ENCODE measurements around the gene ENKUR.

Gene ENKUR, protein sequence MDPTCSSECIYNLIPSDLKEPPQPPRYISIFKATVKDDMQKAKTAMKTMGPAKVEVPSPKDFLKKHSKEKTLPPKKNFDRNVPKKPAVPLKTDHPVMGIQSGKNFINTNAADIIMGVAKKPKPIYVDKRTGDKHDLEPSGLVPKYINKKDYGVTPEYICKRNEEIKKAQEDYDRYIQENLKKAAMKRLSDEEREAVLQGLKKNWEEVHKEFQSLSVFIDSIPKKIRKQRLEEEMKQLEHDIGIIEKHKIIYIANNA

DNA sequence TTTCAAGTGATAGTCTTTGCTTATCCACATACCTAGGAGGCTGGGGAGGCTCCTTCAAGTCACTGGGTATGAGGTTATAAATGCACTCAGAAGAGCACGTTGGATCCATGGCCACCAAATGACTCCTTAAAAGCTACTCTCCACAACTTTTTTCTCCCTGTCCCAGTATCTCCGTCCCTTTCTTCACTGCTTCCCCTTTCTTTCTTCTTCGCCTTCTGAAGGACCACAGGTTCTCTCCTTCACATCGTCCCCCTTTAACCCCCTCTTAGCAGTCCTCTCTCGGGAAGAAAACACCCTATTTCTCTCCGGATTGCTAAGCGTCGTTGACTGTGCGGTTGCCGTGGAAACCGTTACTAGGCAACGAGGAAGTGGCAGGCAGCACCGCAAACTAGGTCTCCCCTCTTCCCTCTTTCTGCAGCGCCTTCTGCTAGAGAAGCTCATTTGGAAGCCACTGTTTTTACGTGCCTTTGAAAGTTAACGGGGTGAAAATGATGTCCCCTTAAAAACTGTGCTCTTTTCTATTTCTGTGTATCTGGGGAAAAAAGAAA lies at the start of gene ENKUR:
Gene ENKUR (minus strand): TSS at position 331 of the 548 bp plus-strand sequence. CDS start 222 bp downstream, at position 109.
- peak; percentile 91 for DNase-seq

DNA sequence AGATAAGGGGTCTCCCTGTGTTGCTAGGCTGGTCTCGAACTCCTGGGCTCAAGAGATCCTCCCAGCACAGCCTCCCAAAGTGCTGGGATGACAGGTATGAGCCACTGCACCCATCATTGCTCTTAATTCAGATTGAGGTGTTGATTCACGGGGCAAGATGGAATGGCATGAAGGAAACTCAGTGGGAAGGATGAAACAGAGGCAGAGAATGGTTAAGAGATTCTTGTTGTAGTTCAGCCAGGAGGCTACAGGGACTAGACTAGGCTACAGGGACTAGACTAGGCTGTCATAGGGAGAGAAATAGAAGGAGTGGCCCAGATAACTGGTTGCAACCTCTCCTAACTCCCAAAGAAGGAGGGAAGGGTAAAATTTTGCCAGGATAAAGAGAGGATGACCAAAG lies 48.4 kb upstream of the ENKUR start:
- DNase-seq: no peak

DNA sequence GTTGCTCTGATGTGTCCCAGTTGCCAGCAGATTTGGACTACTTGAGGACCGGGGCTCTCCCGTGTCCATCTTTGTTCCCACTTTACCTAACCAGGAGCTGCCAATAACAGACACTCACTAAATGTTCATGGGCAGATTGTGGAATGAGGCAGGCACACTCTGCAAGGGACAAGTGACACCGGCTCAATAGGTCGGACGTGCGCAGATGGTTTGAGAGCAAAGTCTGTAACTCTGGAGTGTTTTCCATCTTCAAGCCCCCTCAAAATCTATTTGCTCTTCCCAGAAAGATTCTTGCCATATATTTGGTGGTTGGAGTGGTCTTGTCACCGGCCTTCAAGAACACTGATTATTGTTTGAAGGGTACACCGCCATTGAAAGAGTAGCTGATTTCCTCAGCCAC lies 47.7 kb upstream of the ENKUR start:
- no peak for DNase-seq

DNA sequence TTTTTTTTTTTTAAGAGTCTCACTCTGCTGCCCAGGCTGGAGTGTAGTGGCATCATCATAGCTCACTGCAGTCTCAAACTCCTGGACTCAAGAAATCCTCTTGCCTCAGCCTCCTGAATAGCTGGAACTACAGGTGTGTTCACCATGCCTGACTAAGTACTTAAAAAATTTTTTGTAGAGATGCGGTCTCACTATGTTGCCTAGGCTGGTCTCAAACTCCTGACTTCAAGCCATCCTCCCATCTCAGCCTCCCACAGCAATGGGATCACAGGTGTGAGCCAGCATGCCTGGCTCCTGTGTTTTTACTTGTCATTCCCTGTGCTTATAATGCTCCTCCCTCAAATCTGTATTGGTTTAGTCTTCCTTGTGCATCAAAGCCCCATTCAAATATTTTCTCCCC lies 47.2 kb upstream of the ENKUR start:
- no peak for DNase-seq

DNA sequence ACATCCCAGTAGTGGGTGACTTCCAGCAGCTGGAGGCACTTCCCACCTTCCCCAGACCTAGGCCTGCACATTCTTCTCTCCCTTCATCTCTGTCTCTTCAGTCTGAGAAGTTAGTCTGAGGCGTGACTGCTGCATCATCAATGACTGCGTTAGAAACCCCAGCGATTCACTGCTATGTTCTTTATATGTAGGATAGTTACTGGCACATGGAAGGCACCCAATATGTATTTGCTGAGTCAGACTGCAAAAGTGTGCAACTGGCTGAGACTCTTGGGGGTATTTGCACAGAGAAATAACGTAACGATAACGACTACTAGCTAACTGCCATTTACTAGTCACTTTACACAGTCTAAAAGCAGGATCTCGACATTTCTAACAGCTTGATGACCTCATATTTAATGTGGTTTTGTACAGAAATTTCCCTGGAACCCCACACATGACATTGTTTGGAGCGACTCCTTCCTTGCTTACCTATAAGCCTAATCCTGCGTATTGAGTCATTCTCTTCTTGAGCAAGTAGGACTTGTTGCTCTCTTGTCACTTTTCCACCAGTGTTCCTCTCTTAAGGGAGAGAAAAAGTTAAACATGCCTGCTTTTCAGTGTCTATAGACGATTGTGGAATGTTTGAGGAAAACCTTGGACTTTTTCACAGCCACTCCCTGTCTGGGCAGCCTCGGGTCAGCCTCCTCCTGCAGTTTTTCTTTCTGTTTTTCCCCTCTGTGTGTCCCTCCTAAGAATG lies 45.9 kb upstream of the ENKUR start:
- DNase-seq: no peak

DNA sequence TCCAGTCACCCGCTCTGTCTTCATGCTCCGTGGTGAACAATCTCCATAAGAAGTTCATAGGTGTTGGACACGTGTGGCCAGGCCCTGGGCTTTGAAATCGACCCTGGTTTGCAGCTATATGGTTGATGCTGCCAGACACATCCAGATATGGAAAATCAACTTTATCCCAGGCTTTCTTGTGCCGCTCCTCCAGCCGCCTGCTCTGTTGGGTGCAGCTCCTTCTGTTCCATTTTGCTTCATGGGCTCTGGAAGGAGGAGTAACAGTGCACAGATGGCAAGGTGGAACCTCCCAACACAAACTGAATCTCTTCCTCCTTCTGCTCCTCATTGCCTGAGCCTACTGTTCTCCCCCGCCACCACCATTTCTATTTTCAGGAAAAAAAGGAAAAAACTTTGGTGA lies 45.2 kb upstream of the ENKUR start:
- DNase-seq: no peak

DNA sequence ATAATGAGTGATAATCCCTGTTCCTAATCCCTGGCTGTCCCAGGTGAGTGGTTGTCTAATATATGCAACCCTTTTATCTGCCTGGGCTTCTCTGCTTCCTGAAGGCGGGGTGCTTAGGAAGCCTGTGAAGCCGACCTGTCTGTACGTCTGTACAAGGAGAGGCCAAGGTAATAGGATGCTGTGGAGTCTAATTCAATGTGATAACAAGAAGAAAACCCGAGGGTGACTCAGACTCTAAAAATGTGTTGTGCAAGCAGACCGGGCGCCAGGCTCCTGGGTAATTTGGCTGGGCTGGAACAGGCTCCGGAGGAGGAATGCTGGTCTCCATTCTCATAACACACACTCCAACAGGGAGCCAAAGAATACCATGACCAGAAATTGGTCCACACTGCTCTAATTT lies 44.0 kb upstream of the ENKUR start:
- no peak for DNase-seq

DNA sequence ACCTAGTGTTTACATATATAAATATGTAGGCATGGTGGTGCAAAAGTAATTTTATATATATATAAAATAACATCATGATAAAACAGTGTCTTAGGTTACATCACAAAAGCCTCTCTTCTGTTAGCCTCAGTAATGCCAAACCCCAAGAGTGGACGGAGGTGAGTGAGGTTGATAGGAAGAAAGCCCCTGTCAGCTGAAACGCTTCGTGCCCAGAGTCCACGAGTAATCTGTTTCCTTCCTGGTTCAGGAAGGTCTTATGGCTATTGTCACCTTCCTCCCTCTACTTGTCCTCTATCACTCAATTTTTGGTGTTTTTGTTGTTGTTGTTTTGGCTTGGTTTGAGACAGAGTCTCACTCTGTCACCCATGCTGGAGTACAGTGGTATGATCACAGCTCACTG lies 41.9 kb upstream of the ENKUR start:
- no peak for DNase-seq

DNA sequence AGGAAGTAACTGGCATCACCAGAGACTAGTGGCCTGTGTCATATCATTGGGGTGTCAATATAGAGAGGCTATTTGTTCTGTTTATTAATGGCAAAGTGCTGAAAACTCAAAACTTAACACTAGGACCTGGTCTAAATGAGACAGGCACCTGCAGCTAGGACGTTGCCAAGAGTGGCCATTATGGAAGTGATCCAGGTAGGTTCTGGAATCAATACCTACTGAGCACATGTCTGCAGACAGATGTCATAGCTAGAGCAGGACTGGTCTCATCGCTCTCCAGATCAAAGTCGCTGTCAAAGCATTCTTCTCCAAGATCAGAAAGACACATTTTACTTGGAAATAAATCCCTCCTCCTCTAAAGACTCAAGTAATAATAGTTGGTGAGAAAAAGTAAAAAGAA lies 40.8 kb upstream of the ENKUR start:
- DNase-seq: no peak

DNA sequence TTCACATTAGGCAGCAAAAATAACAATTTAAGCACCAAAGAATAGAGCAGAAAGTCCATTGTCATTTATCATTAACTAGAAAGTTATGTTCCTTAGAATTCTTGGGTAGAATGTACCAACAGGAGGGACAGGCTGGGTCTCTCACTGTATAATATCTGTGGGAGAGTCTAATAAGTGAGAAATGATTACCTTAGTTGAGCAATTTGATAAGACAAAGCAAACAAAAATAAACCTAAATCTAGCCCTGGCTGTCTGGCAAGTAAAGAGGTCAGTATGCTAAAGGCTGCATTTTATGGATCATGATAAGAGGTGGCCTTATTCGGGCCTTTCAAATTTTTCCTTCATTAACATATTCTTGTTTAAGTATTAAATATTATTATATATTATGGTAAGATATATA lies 36.1 kb upstream of the ENKUR start:
- DNase-seq: no peak

DNA sequence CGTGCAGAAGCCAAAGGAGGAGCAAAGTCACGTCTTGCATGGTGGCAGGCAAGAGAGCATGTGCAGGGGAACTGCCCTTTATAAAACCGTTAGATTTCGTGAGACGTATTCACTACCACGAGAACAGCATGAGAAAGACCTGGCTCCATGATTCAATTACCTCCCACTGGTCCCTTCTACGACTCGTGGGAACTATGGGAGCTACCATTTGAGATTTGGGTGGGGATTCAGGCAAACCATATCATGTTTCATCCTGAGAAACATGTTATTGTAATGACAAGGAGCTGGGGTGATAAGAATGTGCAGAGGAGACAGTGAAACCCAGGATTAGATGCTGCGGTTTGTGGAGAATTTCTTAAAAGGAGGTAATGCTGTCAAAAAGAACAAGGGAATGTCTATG lies 34.4 kb upstream of the ENKUR start:
- no peak for DNase-seq

DNA sequence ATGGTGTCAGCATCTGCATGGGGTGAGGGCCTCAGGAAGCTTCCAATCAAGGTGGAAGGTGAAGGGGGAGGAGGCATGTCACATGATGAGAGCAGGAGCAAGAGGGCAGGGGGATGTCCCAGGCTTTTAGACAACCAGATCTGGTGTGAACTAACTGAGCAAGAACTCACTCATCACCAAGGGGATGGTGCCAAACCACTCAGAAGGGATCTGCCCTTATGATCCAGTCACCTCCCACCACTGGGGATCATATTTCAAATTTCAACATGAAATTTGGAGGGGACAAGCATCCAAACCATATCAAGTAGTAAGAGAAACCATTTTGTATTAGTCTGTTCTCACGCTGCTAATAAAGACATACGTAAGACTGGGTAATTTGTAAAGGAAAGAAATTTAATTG lies 34.0 kb upstream of the ENKUR start:
- no peak for DNase-seq

DNA sequence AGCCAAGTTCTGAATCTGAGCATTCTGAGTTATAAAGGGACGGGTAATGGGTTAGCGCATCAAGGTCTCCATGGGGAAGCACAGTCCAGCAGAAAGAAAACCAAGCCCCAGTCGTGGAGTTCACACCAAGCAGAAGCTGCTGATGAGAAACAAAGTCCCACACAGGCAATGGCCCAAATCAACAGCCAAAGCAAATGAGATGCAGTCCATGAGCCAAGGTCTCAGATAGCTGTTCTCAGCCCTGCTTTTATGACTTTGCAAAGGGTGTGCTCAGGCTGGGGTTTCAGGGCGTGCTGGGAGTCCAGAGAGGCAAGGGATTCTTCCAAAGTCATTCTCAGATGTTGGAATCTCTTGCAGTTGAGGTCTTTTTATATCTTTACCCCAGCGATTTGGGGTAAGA lies 32.5 kb upstream of the ENKUR start:
- DNase-seq: no peak

DNA sequence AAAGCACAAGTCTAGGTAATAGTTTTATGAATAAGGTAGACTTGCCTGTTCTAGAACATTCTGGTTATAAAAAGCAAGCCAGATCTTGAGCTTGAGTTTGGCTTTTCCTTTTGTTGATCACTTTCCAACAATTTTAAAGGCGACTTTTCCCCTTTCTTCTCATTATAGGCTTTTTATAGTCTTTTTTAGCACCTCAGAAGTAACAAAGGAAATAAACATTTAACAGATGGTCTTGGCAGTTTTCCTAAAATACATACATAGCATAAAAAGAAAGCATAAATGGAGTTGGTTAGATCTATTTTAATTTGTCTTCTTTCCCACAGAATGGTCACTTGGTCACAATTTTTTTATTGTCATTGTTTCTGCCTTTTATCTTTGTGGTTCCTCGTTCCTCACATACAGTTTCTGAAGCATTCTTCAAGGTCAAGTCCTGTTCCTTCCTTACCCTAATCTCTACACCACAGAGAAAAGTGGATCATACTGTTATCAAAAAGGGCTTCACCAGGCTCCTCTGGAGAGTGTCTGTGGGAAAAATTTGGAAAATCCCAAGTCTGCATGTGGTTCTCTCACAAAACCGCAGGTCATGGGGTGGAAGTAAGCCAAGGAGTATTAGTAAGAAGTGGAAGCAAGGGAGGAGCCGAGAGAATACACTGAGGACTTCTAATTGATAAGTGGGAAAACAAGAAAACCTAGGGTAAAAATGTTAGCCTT lies 31.8 kb upstream of the ENKUR start:
- DNase-seq: no peak

DNA sequence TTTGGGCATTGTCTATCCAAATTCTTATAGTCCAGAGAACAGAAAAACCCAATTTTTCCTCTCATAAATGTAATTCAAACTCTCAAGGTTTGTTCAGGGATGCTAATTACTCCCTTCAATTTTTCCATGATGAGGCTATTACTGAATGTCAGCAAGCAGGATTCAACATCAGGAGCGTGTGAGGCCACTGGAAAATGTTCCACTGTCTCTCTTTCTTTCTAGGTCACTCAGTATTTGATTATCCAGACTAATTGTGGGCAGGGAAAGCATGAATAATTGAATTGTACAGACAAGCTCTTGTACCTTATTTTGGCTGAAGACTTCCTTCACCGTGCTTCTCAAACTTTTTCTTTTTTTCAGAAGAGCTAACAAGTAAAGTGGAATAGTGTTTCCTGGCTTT lies 31.1 kb upstream of the ENKUR start:
- DNase-seq: no peak

DNA sequence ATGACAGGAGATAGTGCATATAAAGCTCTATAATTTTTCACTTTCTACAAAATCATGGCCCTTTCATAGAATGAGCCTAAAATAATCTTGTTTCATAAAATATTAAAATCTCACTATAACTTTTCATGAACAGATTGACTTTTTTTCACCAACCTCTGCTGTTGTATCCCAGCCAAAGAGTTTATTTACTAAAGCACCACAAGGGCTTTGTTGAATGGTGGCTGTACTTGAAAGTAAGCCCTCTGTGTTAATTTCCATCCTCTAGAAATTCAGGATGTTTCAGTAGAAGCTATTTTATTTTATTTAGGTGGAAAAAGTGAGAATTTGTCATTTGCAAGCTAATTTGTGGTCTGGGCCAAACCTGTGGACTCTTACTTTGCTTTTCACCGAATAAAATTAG lies 30.7 kb upstream of the ENKUR start:
- no peak for DNase-seq

DNA sequence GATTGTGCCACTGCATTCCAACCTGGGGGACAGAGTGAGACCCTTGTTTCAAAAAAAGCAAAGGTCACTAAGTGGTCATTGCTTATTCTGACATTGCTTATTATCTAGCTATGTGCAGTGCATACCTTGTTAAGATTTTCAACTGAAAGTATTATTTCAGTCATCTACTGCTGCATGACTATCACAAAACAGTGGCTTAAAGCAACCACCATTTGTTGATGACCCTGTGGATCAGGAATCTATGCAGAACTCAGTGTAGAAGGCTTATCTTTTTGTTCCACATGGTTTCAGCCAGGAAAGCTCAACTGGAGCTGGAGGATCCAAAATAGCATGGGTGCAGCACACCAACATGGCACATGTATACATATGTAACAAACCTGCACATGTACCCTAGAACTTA lies 23.6 kb upstream of the ENKUR start:
- DNase-seq: no peak

DNA sequence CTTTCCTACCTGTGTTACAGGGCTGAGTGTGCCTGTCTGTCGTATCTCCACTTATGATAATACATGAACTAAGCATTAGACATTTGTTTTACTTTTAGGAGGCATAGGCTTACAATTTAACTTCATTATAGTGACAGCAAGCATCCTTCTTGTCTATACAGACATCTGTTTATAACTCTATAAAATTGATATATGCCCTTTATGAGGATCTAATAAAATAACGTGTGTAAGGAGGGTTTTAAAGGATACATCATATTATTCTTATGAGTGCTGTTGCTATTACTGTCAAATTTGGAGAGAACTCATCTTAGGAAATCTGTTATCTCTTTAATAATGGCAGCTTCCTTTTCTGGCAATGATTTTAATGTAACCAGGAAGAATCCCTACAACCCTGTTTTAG lies 22.4 kb upstream of the ENKUR start:
- DNase-seq: no peak

DNA sequence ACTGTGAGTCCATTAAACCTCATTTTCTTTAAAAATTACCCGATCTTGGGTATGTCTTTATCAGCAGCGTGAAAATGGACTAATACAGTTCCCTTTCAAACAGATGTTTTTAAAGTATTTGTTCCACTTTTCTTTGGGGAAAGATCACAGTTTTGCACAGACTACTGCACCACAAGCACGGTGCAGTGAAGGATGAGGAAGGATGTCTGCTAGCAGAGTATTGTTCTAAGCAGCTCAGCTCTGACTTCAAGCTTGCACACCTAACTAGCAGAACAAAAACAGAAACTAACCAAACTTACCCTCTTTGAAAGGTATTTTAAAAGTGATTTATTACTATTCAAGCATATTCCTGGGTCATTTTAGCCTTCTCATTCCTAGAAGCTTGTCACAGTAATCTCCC lies 20.4 kb upstream of the ENKUR start:
- no peak for DNase-seq

DNA sequence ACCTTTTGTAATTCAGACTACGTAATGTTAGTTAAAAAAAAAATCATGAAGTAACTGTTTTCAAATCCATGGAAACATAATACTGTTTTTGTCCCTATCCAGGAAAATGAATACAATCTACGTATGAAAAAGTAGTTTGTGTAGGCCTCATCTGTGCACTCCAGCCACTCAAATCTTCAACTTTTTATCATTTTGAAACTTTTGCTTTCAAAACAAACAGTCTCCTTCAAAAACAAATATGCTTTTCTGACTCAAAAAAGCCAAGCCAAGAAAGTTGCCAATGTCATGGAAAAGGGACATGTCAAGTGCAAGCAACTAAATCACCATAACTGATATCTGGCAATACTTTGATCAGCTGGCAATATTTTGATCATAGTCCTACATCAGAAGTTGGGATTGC lies 13.6 kb upstream of the ENKUR start:
- DNase-seq: no peak

DNA sequence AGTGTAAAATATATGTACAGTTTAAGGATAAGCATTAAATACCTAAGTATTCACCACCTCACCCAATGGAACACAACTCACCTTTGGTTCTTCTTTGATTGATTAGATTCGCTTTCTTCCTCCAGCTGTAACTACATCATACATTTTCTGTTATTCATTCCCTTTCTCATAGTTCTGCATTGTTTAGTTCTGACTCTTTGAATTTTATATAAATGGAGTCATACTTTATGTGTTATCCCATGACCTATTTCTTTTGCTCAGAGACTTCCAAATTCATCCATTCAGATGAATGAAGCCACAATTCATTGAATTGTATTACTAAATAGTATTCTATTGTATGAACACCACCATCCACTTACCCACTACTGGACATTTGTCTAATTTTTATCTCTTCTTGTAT lies 12.8 kb upstream of the ENKUR start:
- no peak for DNase-seq

DNA sequence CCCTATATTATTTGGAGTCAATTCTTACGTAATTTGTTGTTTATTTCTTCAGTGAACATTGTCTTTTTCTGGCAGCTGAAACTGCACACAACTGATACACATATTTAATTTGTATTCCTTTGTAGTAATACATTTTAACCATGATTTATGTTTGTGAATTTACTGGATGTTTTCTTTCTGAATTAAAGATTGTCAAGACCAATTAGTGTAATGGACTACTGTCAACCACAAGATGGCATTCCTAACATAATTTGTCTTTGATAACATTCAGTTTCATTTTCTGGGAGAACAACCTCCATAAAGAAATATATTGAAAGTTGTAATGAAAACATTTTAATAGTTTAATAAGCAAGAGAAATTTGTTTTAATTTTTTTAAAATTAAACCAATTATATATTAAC lies 10.5 kb upstream of the ENKUR start:
- no peak for DNase-seq

DNA sequence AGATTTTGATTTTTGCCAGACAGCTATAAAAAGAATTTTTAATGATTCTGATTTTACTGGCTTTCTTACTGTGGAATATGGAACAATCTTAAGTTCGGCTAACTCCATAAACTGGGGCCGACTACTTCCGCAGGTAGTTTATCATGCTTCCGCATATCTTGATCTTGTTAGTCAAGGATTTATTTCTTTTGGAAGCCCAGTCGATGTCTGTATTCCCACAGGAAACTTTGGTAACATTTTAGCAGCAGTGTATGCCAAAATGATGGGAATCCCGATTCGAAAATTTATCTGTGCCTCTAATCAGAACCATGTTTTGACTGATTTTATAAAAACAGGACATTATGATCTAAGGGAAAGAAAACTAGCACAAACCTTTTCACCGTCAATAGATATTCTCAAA lies 8.6 kb upstream of the ENKUR start:
- no peak for DNase-seq

DNA sequence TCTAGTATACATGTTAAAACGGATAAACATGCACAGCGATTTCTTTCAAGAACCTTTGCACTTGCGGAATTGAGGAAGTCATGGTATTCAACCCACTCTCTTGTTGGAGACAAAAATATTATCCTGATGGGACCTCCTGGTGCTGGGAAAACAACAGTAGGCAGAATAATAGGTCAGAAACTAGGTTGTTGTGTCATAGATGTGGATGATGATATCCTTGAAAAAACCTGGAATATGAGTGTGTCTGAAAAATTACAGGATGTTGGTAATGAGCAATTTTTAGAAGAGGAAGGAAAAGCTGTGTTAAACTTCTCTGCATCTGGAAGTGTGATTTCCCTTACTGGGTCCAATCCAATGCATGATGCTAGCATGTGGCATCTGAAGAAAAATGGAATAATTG lies 7.3 kb upstream of the ENKUR start:
- no peak for DNase-seq
